ENCODE measurements around the gene ARHGEF38. TPM values are rescaled to one million over a fixed set of nuclear protein-coding genes. Genes with fewer than 3 reads are reported as not detected.

The ARHGEF38 gene
- total RNA-seq, 4 donors from 2014 or later, result 0.26 to 3.7 TPM; not detected in 2

DNA sequence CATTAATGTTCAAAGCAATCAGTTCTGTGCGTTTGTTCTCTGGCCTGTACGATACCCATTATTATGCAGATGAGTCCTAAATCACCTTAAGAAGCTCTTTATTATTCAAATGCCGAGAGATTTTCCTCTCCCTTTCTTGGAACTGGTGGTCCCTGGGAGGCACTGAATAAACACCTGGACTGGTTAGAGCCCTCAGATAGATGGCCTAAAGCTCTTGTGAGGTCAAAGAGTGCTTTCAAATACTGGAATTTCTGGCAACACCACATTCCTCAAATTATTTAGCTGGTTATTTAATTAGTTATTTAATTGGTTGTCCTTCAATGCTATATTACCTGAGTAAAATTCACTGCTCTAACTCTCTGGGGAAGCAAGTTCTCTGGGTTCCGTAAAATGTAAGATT is 3.0 kb downstream of the ARHGEF38 start:
- Histone ChIP-seq H3K27me3 (no peaks in the 10 kb centered on the region), H3K4me1 (no peaks in the 10 kb centered on the region), H3K4me3 (no peak overlapping the region), H3K27ac (no peak overlapping the region), H3K9me3 (no peaks in the 10 kb centered on the region), H3K36me3 (no peaks in the 10 kb centered on the region)
- intact Hi-C loops (cut with DNase I; ENCODE audit: low total_unique reads), result no loop called here
- no peak for DNase-seq
- no peak for TF ChIP-seq POLR2A (IDR thresholded peaks at IDR 0.05)
- TF ChIP-seq CTCF (IDR thresholded peaks at IDR 0.05), result no peak

DNA sequence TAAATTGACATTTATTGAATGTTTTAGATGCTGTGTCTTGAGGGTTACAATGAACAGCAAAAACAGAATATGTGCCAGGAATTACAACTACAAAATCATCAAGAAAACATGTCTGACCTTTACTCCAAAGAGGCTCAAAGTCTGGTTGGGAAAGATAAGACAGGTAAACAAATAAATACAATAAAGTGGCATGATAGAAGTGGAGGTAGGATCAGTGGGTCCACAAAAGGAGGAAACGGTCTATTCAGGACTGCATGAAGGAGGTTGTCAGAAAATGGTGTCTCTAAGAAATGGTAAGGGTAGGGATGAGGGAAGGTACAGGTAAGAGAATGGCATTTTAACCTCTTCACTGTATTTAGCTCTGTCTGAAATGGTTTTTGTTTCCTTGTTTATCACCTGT is 3.8 kb downstream of the ARHGEF38 start:
- no peaks in the 10 kb centered on the region for H3K4me1 ChIP-seq
- intact Hi-C loops (cut with DNase I; ENCODE audit: low total_unique reads), result no loop called here

DNA sequence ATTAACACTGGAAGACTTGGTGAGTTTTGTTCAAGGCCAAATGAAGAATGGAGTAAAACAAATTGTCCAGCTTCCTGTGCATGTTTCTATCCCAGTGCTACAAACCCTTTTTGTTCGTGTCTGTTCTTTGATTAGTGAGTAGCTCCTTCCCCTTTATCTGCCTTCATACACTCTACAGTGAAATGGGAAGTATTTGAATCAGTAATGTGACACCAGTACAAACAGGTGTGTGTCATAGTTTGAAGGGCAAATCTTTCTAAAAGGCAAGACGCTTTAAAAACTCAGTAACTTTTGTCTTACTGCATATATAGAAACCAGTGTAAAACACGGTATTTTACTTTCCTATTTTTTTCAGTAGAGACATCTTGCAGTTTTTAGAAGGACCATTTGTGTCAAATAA is 5.9 kb downstream of the ARHGEF38 start:
- Histone ChIP-seq H3K27ac (no peak overlapping the region), H3K36me3 (no peaks in the 10 kb centered on the region), H3K9me3 (no peaks in the 10 kb centered on the region), H3K4me1 (no peaks in the 10 kb centered on the region), H3K27me3 (no peaks in the 10 kb centered on the region), H3K4me3 (no peak overlapping the region)
- no peak for DNase-seq
- intact Hi-C loops (cut with DNase I; ENCODE audit: low total_unique reads), result no loop called here
- no peak for TF ChIP-seq POLR2A (IDR thresholded peaks at IDR 0.05)
- TF ChIP-seq CTCF (IDR thresholded peaks at IDR 0.05), result no peak

More for the DNA sequence above, 3.8 kb downstream of the ARHGEF38 start:
- no peak overlapping the region for H3K4me3 ChIP-seq
- H3K27ac ChIP-seq, result no peak overlapping the region
- no peaks in the 10 kb centered on the region for H3K27me3 ChIP-seq
- DNase-seq, result no peak
- H3K9me3 ChIP-seq, result no peaks in the 10 kb centered on the region
- TF ChIP-seq CTCF (IDR thresholded peaks at IDR 0.05) (no peak), POLR2A (IDR thresholded peaks at IDR 0.05) (no peak)
- H3K36me3 ChIP-seq, result no peaks in the 10 kb centered on the region

GRCh38 chr4:105560421-105560848 is 8.0 kb downstream of the ARHGEF38 start:
- TF ChIP-seq CTCF (IDR thresholded peaks at IDR 0.05), result no peak
- no peak for TF ChIP-seq POLR2A (IDR thresholded peaks at IDR 0.05)
- Histone ChIP-seq H3K9me3 (no peaks in the 10 kb centered on the region), H3K27ac (no peak overlapping the region), H3K36me3 (no peaks in the 10 kb centered on the region), H3K27me3 (no peaks in the 10 kb centered on the region), H3K4me1 (no peaks in the 10 kb centered on the region), H3K4me3 (no peak overlapping the region)
- intact Hi-C loops (cut with DNase I; ENCODE audit: low total_unique reads), result no loop called here
- DNase-seq, result no peak

DNA sequence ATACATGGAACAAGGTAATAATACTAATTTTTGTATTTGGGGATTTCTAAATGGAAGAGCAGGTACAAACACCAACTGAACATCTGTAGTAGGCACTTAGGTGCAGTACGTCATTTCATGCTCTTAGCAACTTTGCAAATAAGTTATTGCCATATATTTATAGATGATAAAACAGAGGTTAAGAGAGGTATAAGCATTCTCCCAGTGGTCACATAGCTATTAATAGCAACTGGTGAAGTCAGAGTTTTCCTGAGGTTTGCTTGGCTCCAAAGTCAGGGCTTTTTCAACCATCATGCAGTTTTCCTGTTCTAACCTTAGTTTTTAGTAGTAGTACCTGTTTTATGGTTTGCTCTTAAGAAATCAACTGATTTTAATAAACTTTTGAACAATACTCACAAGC is 10.9 kb downstream of the ARHGEF38 start:
- Histone ChIP-seq H3K9me3 (no peaks in the 10 kb centered on the region), H3K4me1 (no peaks in the 10 kb centered on the region), H3K27me3 (no peaks in the 10 kb centered on the region), H3K36me3 (no peaks in the 10 kb centered on the region), H3K27ac (no peak overlapping the region), H3K4me3 (no peak overlapping the region)
- intact Hi-C loops (cut with DNase I; ENCODE audit: low total_unique reads), result no loop called here
- TF ChIP-seq CTCF (IDR thresholded peaks at IDR 0.05), result no peak
- DNase-seq, result no peak

Measured in uterus (tissue), 4 donors.